Pancreas (tissue), 10 donors: ENCODE measurements around the gene EPHA3. TPM values are rescaled to one million over a fixed set of nuclear protein-coding genes. Genes with fewer than 3 reads are reported as not detected.

Experiments used
- ATAC-seq, 4 donors: fragments of 200-7000 bp; cut with Tn5 transposase; one replicate each; pipeline versions ENCODE4 v1.8.0 to v1.9.1; 2020; ENCODE audit warnings: mild to moderate bottlenecking in 4 of 4, moderate library complexity in 4 of 4
- DNase-seq, 6 donors: peaks; one replicate each; pipeline ENCODE4 v3.0.0-alpha.2; 2020
- FAIRE-seq: peaks from 2 replicates; lab custom pipeline; 2012; peaks lifted over from hg19 to GRCh38; lab: Jason Lieb, UNC
- H3K27ac ChIP-seq, 4 donors: fragments of 200-600 bp; sonication (generic); 1 replicate in 3 of 4; 2 replicates in 1 of 4; pipeline versions ENCODE4 v1.5.0 to v1.8.0; 2020
- H3K27me3 ChIP-seq, 4 donors: fragments of 200-600 bp; one replicate each; pipeline ENCODE4 v1.8.0; 2021
- H3K36me3 ChIP-seq, 3 donors: fragments of 200-600 bp; sonication (generic) in 1 of 3; one replicate each; pipeline versions ENCODE4 v1.5.0 to v1.8.0; 2020 to 2021
- H3K4me1 ChIP-seq, 3 donors: fragments of 200-600 bp; one replicate each; pipeline ENCODE4 v1.8.0; 2021
- H3K4me3 ChIP-seq, 4 donors: fragments of 200-600 bp; sonication (generic) in 2 of 4; one replicate each; pipeline versions ENCODE4 v1.5.0 to v1.8.0; 2020 to 2021
- H3K9me3 ChIP-seq, 4 donors: fragments of 200-600 bp; one replicate each; pipeline ENCODE4 v1.8.0; 2021
- WGBS, 2 donors: extraction: QIAGEN DNeasy Blood & Tissue Kit; methylation state at CpG; one replicate each; pipeline ENCODE4 v1.1.7; 2013; 5-methylcytosine and 5-hydroxymethylcytosine counted together
- intact Hi-C, 3 donors: fragments of 100-400 bp; cut with DNase I; formaldehyde crosslinking; loops; one replicate each; pipeline versions ENCODE4 v1.11.1 to v1.14.2; 2022
- polyA plus RNA-seq, 2 donors: library from polyadenylated mRNA; stranded (reverse); fragments of 200-250 nt; gene quantifications; one replicate each; pipeline ENCODE4 v1.2.3, GENCODE V29; 2013
- total RNA-seq, 6 donors: library from RNA; stranded (reverse); fragmentation: NEBNext Ultra II Directional in 4 of 6; extraction: Animal tissue kit (Norgen Biotek cat#: 25700) in 4 of 6; gene quantifications; one replicate each; pipeline versions ENCODE4 v1.2.1 to v1.2.4, GENCODE V29; 2021 to 2023
- TF ChIP-seq, protein P1 (sequence below), 4 donors: fragments of 200-600 bp; sonication (generic) in 3 of 4; IDR thresholded peaks; one replicate each; pipeline versions ENCODE4 v1.5.0 to v1.8.0; 2021; ENCODE audit warnings: antibody characterized with exemption in 4 of 4
- donor health status: healthy with polysubstance abuse.
- donor health status: DM: no; HTN: no; CAD: no; lungs with moderate emphysema.
- donor health status: DM: no; HTN: no; CAD: no.
- donor health status: control.
- donor health status: control.
- donor health status: Bipolar disorder and iron deficiency.
- donor health status: DM: yes; HTN: yes; CAD: no.
- donor health status: DM: no; HTN: no; CAD: no.
- donor health status: DM: no; HTN: no; CAD: no.
- donor health status: DM: yes; HTN: yes; CAD: no.

Gene EPHA3
- total and polyA plus RNA-seq, 8 donors = 0.27 to 7.7 (median 0.80) TPM

DNA sequence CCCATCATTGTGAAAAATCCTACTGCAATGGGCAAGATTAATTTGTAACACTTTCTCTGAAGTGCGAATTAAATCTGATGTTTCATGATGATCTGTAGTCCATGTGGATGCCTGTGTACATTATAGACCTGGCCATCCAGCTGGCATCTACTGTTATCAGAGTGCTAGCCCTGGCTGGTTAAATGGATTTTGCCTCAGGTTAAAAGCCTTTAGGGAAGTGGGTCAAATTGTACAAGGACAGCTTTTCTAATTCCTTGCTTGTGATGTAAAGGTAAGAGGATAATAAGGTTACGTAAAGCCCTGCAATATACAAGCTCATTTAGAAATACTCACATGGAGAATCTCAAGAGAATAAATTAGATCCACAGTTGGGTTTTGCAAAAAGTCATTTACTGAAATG lies 138.2 kb downstream of the EPHA3 start:
- no peak overlapping the region for H3K27ac ChIP-seq
- WGBS, 2 donors = 90 to 94% methylated on average over 2 of the region's 2 CpGs
- no peak overlapping the region for H3K4me3 ChIP-seq
- H3K36me3 ChIP-seq = no peaks in the 10 kb centered on the region
- FAIRE-seq (no peak), DNase-seq (no peak), ATAC-seq (no peak)
- TF ChIP-seq, protein P1, sequence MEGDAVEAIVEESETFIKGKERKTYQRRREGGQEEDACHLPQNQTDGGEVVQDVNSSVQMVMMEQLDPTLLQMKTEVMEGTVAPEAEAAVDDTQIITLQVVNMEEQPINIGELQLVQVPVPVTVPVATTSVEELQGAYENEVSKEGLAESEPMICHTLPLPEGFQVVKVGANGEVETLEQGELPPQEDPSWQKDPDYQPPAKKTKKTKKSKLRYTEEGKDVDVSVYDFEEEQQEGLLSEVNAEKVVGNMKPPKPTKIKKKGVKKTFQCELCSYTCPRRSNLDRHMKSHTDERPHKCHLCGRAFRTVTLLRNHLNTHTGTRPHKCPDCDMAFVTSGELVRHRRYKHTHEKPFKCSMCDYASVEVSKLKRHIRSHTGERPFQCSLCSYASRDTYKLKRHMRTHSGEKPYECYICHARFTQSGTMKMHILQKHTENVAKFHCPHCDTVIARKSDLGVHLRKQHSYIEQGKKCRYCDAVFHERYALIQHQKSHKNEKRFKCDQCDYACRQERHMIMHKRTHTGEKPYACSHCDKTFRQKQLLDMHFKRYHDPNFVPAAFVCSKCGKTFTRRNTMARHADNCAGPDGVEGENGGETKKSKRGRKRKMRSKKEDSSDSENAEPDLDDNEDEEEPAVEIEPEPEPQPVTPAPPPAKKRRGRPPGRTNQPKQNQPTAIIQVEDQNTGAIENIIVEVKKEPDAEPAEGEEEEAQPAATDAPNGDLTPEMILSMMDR (IDR thresholded peaks at IDR 0.05) = no peak
- H3K4me1 ChIP-seq = no peaks in the 10 kb centered on the region
- intact Hi-C loops = no loop called here
- H3K27me3 ChIP-seq = no peaks in the 10 kb centered on the region
- H3K9me3 ChIP-seq = no peaks in the 10 kb centered on the region

DNA sequence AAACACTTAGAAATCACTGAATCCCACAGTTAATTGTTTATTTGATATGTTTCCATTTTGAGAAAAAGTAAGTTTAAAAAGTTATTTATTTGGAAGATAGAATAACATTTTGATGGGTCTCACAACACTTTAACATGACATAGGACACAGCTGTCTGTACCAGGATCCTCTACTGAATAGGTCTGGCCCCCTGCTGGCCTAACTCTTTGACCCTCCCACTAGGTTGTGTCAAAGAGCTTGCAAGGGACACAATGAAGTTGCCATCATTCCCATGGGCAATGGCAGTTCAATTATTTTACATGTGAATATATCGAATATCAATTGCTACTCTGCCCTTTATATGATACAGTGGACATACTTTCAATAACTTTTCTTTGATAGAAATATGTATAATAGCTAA lies 138.9 kb downstream of the EPHA3 start:
- no peak for DNase-seq
- whole genome bisulfite sequencing, 2 donors = 73% methylated on average over 1 of the region's 1 CpG
- ATAC-seq = no peak
- TF ChIP-seq, protein P1 (IDR thresholded peaks at IDR 0.05) = no peak
- Histone ChIP-seq H3K9me3 (no peaks in the 10 kb centered on the region), H3K27me3 (no peaks in the 10 kb centered on the region), H3K4me1 (no peaks in the 10 kb centered on the region), H3K27ac (no peak overlapping the region), H3K4me3 (no peak overlapping the region), H3K36me3 (no peaks in the 10 kb centered on the region)
- FAIRE-seq = no peak
- intact Hi-C loops = no loop called here

DNA sequence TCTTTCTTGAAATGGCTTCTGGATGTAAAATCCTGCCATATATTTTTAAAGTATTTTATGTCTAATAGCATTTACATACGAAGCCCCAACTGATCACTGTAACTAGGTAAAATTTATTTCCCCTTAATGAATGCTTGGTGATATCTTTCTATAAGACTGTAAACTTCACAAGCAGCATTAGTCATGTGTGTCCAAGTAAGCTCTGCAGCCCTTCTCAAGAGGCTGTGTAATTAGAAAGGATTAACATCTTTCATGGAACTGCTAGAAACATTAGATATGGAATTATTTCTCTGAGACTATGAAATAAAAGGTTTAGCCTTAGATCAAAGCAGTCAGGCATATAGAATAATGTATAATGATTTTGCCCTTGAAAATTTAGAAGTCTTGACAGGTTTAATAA lies 143.3 kb downstream of the EPHA3 start:
- no peak overlapping the region for H3K27ac ChIP-seq
- H3K36me3 ChIP-seq = no peaks in the 10 kb centered on the region
- WGBS, 2 donors = 74 to 90% methylated on average over 1 of the region's 1 CpG
- ATAC-seq (no peak), FAIRE-seq (no peak), DNase-seq (no peak)
- TF ChIP-seq, protein P1 (IDR thresholded peaks at IDR 0.05) = no peak
- H3K4me1 ChIP-seq = no peaks in the 10 kb centered on the region
- no peaks in the 10 kb centered on the region for H3K27me3 ChIP-seq
- no peaks in the 10 kb centered on the region for H3K9me3 ChIP-seq
- intact Hi-C loops = no loop called here
- no peak overlapping the region for H3K4me3 ChIP-seq

DNA sequence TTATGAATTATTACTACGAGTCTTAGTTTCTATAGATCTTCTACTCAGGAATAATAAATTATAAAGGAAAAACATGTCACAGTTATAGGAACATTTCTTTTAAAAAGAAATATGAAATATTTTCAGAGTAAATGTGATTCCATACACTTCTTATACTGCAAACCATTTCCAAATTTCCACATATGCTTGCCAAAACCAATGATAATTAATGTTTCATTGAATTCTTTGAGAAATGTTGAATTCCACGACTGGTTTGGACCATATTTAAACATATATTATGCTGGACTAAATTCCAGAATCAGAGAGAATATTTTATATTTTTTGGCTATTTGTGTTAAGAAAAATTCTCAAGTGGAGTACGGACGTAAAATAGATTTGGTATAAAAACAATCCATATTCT lies 144.6 kb downstream of the EPHA3 start:
- Histone ChIP-seq H3K36me3 (no peaks in the 10 kb centered on the region), H3K4me1 (no peaks in the 10 kb centered on the region), H3K9me3 (no peaks in the 10 kb centered on the region), H3K4me3 (no peak overlapping the region), H3K27ac (no peak overlapping the region), H3K27me3 (no peaks in the 10 kb centered on the region)
- no peak for DNase-seq
- no peak for ATAC-seq
- intact Hi-C loops = no loop called here
- WGBS, 2 donors = 79 to 81% methylated on average over 4 of the region's 4 CpGs
- TF ChIP-seq, protein P1 (IDR thresholded peaks at IDR 0.05) = no peak
- no peak for FAIRE-seq

DNA sequence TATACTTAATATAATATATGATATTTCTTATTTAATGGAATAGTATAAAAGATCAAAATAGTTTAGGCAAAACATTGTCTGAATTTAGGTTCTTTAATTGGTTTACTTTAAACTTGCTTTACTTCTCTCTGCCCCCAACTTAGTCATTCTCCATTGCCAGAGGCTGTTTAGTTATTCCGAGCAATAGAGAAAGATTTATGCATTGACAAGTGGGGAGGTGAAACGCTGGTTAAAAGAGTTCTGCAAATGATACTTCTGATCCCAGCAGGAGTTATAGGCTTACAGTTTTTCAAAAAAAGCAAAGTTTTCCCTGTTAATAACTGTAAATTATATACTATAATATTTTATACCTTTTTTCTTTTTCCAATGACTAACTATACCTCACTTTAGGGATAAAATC lies 145.4 kb downstream of the EPHA3 start:
- Histone ChIP-seq H3K27me3 (no peaks in the 10 kb centered on the region), H3K36me3 (no peaks in the 10 kb centered on the region), H3K4me1 (no peaks in the 10 kb centered on the region), H3K4me3 (no peak overlapping the region), H3K9me3 (no peaks in the 10 kb centered on the region), H3K27ac (no peak overlapping the region)
- ATAC-seq = no peak
- no peak for DNase-seq
- WGBS, 2 donors = 75% methylated on average over 2 of the region's 2 CpGs
- peak; percentile 87 for FAIRE-seq
- TF ChIP-seq, protein P1 (IDR thresholded peaks at IDR 0.05) = no peak
- intact Hi-C loops = no loop called here
